ENCODE results near the gene DYSF.

DNA sequence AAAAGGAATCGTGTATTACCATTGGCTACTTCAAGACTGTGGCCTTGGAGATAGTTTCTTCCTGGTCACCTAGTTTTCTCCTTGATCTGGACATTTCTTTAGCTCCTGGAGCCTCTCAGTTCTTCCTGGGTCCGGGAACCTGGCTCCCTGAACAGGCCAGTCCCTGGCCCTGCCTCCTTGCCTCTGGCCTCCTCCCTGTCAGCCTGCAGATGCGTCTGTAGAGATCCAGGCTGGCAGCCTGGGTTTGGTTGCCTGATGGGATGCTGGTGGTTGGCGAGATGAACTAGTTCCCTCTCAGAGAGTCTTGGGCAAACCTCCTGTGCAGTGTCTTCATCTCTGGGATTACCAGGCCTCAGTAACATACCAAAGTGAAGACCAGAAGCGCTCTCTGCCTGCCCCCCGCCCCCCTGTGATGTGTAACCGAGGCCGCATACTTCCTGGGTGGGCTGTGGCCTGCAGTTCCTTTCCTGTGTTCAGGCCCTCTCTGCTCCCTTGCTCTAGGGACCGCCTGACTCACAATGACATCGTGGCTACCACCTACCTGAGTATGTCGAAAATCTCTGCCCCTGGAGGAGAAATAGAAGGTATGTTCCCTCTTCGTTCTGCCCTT lies 85.4 kb downstream of the DYSF start:
- TF ChIP-seq, protein P1, sequence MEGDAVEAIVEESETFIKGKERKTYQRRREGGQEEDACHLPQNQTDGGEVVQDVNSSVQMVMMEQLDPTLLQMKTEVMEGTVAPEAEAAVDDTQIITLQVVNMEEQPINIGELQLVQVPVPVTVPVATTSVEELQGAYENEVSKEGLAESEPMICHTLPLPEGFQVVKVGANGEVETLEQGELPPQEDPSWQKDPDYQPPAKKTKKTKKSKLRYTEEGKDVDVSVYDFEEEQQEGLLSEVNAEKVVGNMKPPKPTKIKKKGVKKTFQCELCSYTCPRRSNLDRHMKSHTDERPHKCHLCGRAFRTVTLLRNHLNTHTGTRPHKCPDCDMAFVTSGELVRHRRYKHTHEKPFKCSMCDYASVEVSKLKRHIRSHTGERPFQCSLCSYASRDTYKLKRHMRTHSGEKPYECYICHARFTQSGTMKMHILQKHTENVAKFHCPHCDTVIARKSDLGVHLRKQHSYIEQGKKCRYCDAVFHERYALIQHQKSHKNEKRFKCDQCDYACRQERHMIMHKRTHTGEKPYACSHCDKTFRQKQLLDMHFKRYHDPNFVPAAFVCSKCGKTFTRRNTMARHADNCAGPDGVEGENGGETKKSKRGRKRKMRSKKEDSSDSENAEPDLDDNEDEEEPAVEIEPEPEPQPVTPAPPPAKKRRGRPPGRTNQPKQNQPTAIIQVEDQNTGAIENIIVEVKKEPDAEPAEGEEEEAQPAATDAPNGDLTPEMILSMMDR (conservative IDR thresholded peaks at IDR 0.05; ENCODE audit: low read length): no peak
- no peak for TF ChIP-seq EZH2phosphoT487 (IDR thresholded peaks at IDR 0.05; ENCODE audit: borderline replicate concordance, low read depth, low read length)
